WTC11 (cell line): ENCODE data around the gene NNAT. TPM values are rescaled to one million over a fixed set of nuclear protein-coding genes. Genes with fewer than 3 reads are reported as not detected.
"Not testable (repeated sequence)": the region's sequence is repeated elsewhere in the genome, so short reads cannot be mapped to it uniquely, and the experiment has no call there.

Source experiments
- ATAC-seq: fragments of 200-7000 bp; cut with Tn5 transposase; 2 replicates; pipeline ENCODE4 v1.10.0; 2021; ENCODE audit warnings: mild to moderate bottlenecking, moderate library complexity
- CTCF ChIA-PET: fragments of 300-600 bp; sonication (Branson Sonifier 250); formaldehyde crosslinking; loops from one replicate; lab custom pipeline; 2021; ENCODE audit warnings: antibody characterized with exemption; lab: Charles Lee
- POLR2A ChIA-PET: fragments of 350-600 bp; sonication (Branson Sonifier 250); formaldehyde crosslinking; loops from one replicate; lab custom pipeline; 2021; ENCODE audit warnings: antibody characterized with exemption; lab: Charles Lee
- DNase-seq: peaks from one replicate; pipeline ENCODE4 v3.0.0; 2021; ENCODE audit warnings: low spot score
- H3K27ac Mint-ChIP-seq: 2 replicates; pipeline ENCODE4 v1.8.0; 2021; ENCODE audit warnings: mixed read lengths
- H3K27me3 Mint-ChIP-seq: 2 replicates; pipeline ENCODE4 v1.8.0; 2021; ENCODE audit warnings: low read depth, mild to moderate bottlenecking, moderate library complexity, mixed read lengths
- H3K36me3 Mint-ChIP-seq: 2 replicates; pipeline ENCODE4 v1.8.0; 2021; ENCODE audit warnings: mixed read lengths
- H3K4me1 Mint-ChIP-seq: 2 replicates; pipeline ENCODE4 v1.8.0; 2022; ENCODE audit warnings: mixed read lengths
- H3K4me3 Mint-ChIP-seq: 2 replicates; pipeline ENCODE4 v1.8.0; 2021; ENCODE audit warnings: mild to moderate bottlenecking, moderate library complexity, mixed read lengths
- H3K9me3 Mint-ChIP-seq: 2 replicates; pipeline ENCODE4 v1.8.0; 2021; ENCODE audit warnings: mixed read lengths
- E2F5 ChIP-seq: sonication (generic); formaldehyde crosslinking; IDR thresholded peaks from 2 replicates; pipeline ENCODE4 v1.8.1; 2022; ENCODE audit warnings: mild to moderate bottlenecking, moderate library complexity, missing genetic modification reagents
- ELF4 ChIP-seq: sonication (generic); formaldehyde crosslinking; IDR thresholded peaks from 2 replicates; pipeline ENCODE4 v1.8.1; 2022; ENCODE audit warnings: low read depth, mild to moderate bottlenecking, moderate library complexity, missing genetic modification reagents
- ERG ChIP-seq: fragments of 250-450 bp; sonication (Bioruptor Pico); IDR thresholded peaks from 2 replicates; pipeline ENCODE4 v1.8.0; 2021; ENCODE audit warnings: mild to moderate bottlenecking
- FOXJ3 ChIP-seq: sonication (generic); formaldehyde crosslinking; IDR thresholded peaks from 2 replicates; pipeline ENCODE4 v1.9.0; 2021; ENCODE audit warnings: missing genetic modification reagents, mild to moderate bottlenecking, borderline replicate concordance
- GTF2I ChIP-seq: fragments of 250-450 bp; sonication (Bioruptor Pico); conservative IDR thresholded peaks from 2 replicates; pipeline ENCODE4 v1.4.0; 2021; ENCODE audit warnings: mild to moderate bottlenecking
- NFE2L1 ChIP-seq: sonication (generic); formaldehyde crosslinking; IDR thresholded peaks from 2 replicates; pipeline ENCODE4 v1.8.1; 2023; ENCODE audit warnings: missing genetic modification reagents
- NR3C1 ChIP-seq: sonication (generic); formaldehyde crosslinking; conservative IDR thresholded peaks from 2 replicates; pipeline ENCODE4 v1.8.1; 2023; ENCODE audit warnings: low read depth, mild to moderate bottlenecking, missing genetic modification reagents
- PRRX2 ChIP-seq: fragments of 250-450 bp; sonication (Bioruptor Pico); IDR thresholded peaks from 2 replicates; pipeline ENCODE4 v1.8.0; 2021; ENCODE audit warnings: mild to moderate bottlenecking
- SMAD3 ChIP-seq: sonication (generic); formaldehyde crosslinking; IDR thresholded peaks from 2 replicates; pipeline ENCODE4 v1.8.0; 2022; ENCODE audit warnings: missing genetic modification reagents, mild to moderate bottlenecking, borderline replicate concordance
- SOX15 ChIP-seq: fragments of 250-450 bp; sonication (Bioruptor Pico); IDR thresholded peaks from 2 replicates; pipeline ENCODE4 v1.9.0; 2021; ENCODE audit warnings: mild to moderate bottlenecking
- USF1 ChIP-seq: sonication (generic); formaldehyde crosslinking; IDR thresholded peaks from 2 replicates; pipeline ENCODE4 v1.8.0; 2022; ENCODE audit warnings: mild to moderate bottlenecking, missing genetic modification reagents
- ZBTB43 ChIP-seq: sonication (generic); formaldehyde crosslinking; IDR thresholded peaks from 2 replicates; pipeline ENCODE4 v1.8.1; 2023; ENCODE audit warnings: mild to moderate bottlenecking, missing genetic modification reagents
- ZNF121 ChIP-seq: sonication (generic); formaldehyde crosslinking; IDR thresholded peaks from 2 replicates; pipeline ENCODE4 v1.8.0; 2023; ENCODE audit warnings: missing genetic modification reagents
- ZNF232 ChIP-seq: sonication (generic); formaldehyde crosslinking; IDR thresholded peaks from 2 replicates; pipeline ENCODE4 v1.8.0; 2022; ENCODE audit warnings: mild to moderate bottlenecking, missing genetic modification reagents
- total RNA-seq: library from RNA; stranded (reverse); gene quantifications from 3 replicates; pipeline ENCODE4 v1.2.3, GENCODE V29; 2021
- TF ChIP-seq, protein P1 (sequence below): sonication (generic); formaldehyde crosslinking; IDR thresholded peaks from 2 replicates; pipeline ENCODE4 v1.8.0; 2023; ENCODE audit warnings: missing genetic modification reagents, mild to moderate bottlenecking, borderline replicate concordance
- TF ChIP-seq, protein P2 (sequence below): fragments of 200-600 bp; IDR thresholded peaks from 2 replicates; pipeline ENCODE4 v1.8.0; 2022; ENCODE audit warnings: antibody characterized with exemption
- TF ChIP-seq, protein P3 (sequence below): fragments of 250-450 bp; sonication (Bioruptor Pico); IDR thresholded peaks from 2 replicates; pipeline ENCODE4 v1.9.0; 2021; ENCODE audit warnings: mild to moderate bottlenecking

NNAT gene
- total RNA-seq, 1 experiment from 2014 or later = 90.0 TPM

DNA sequence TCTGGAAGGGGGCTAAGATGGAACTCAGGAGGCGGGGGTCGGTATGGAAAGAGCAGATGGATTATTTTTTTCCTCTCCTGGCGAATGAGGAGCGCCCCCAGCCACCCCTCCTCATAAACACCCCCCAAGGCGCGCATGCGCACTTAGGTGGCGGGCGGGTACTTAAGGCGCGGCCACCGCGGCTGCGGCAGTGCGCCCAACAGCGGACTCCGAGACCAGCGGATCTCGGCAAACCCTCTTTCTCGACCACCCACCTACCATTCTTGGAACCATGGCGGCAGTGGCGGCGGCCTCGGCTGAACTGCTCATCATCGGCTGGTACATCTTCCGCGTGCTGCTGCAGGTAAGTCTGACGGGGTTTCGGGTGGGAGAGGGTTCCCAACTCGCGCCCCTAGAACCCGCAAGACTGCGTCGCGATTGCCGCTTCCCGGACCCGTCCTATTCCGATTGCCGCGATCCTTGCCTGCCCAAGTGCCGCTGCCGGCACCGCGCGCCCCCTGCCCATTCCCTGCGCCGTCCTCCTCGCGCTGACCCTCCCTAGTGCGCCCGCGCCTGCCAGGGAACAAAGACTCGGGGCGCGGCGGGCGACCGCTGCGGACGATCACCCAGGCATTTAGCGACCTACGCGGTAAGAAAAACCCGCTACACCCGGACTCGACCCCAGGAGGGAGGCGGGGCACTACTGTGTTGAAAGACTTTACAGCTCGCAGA lies at the start of gene NNAT (continued):
- TF ChIP-seq, protein P1, sequence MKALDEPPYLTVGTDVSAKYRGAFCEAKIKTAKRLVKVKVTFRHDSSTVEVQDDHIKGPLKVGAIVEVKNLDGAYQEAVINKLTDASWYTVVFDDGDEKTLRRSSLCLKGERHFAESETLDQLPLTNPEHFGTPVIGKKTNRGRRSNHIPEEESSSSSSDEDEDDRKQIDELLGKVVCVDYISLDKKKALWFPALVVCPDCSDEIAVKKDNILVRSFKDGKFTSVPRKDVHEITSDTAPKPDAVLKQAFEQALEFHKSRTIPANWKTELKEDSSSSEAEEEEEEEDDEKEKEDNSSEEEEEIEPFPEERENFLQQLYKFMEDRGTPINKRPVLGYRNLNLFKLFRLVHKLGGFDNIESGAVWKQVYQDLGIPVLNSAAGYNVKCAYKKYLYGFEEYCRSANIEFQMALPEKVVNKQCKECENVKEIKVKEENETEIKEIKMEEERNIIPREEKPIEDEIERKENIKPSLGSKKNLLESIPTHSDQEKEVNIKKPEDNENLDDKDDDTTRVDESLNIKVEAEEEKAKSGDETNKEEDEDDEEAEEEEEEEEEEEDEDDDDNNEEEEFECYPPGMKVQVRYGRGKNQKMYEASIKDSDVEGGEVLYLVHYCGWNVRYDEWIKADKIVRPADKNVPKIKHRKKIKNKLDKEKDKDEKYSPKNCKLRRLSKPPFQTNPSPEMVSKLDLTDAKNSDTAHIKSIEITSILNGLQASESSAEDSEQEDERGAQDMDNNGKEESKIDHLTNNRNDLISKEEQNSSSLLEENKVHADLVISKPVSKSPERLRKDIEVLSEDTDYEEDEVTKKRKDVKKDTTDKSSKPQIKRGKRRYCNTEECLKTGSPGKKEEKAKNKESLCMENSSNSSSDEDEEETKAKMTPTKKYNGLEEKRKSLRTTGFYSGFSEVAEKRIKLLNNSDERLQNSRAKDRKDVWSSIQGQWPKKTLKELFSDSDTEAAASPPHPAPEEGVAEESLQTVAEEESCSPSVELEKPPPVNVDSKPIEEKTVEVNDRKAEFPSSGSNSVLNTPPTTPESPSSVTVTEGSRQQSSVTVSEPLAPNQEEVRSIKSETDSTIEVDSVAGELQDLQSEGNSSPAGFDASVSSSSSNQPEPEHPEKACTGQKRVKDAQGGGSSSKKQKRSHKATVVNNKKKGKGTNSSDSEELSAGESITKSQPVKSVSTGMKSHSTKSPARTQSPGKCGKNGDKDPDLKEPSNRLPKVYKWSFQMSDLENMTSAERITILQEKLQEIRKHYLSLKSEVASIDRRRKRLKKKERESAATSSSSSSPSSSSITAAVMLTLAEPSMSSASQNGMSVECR (CRISPR knock-in tag) = 0 out of 2 replicates have a peak, but pooled peaks have one; percentile 50

GRCh38 chr20:37471741-37472235 lies 49.3 kb upstream of the NNAT start:
- Mint-ChIP-seq H3K9me3 (peaks cover 7% of the 10 kb centered on the region; the same call in 1 of the 2 replicates), H3K36me3 (no peaks in the 10 kb centered on the region), H3K27ac (0 out of 2 replicates have a peak overlapping the region, but pooled peaks have one; percentile 7), H3K4me1 (no peaks in the 10 kb centered on the region), H3K27me3 (no peaks in the 10 kb centered on the region), H3K4me3 (no peak overlapping the region)
- POLR2A ChIA-PET = no interaction called here
- ATAC-seq = no peak
- no peak for TF ChIP-seq ELF4 (CRISPR knock-in tag)
- TF ChIP-seq SOX15 (CRISPR knock-in tag) = no peak
- no peak for TF ChIP-seq E2F5 (CRISPR knock-in tag)
- TF ChIP-seq, protein P2, sequence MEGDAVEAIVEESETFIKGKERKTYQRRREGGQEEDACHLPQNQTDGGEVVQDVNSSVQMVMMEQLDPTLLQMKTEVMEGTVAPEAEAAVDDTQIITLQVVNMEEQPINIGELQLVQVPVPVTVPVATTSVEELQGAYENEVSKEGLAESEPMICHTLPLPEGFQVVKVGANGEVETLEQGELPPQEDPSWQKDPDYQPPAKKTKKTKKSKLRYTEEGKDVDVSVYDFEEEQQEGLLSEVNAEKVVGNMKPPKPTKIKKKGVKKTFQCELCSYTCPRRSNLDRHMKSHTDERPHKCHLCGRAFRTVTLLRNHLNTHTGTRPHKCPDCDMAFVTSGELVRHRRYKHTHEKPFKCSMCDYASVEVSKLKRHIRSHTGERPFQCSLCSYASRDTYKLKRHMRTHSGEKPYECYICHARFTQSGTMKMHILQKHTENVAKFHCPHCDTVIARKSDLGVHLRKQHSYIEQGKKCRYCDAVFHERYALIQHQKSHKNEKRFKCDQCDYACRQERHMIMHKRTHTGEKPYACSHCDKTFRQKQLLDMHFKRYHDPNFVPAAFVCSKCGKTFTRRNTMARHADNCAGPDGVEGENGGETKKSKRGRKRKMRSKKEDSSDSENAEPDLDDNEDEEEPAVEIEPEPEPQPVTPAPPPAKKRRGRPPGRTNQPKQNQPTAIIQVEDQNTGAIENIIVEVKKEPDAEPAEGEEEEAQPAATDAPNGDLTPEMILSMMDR = no peak
- CTCF ChIA-PET = interaction anchor here (0.6 to 1.0 kb wide), 2 partner anchors 80 to 1009 kb away, joined by 3 read pairs; no protein-coding TSS in a partner anchor
- DNase-seq = no peak

GRCh38 chr20:37472435-37472834 lies 48.6 kb upstream of the NNAT start:
- CTCF ChIA-PET = interaction anchor here (0.6 kb wide), 1 partner anchor 1008 kb away, joined by 3 read pairs; no protein-coding TSS in a partner anchor
- TF ChIP-seq GTF2I (peak; percentile 69), ZNF121 (CRISPR knock-in tag) (0 out of 2 replicates have a peak, but pooled peaks have one; percentile 50)
- POLR2A ChIA-PET = not testable (repeated sequence)

DNA sequence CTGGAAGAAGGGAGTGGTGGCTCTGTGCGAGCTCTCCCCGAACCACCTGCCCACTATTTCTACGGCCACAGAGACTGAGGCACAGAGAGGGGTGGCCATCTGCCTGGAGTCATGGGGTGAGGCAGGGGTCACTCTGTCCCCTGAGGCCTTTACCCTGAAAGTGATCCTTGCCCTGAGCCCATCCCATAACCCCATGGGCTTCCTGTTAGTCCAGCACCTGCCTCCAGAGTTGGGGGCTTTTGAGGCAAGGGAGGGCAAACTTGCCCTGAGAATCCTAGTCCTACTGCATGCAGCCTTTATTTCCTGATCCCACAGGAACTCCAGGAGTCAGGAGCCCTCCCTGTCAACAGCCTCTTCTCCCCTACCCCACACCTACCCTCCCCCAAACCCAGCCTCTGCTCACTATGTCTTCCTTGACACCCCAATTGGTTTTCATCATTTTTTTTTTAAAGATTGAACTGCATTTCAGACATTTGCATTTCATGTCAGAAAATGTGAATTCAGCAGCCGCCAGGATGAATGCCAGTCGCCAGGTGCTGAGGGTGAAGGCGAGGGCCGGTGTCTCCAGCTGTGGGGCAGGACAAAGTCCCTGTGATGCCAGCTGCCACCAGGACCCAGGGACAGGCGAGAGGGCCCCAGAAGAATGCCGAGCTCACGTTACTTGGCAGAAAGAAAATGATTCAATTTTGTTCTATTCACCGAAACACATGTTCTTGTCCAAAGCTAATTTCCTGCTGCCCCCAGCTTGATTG lies 47.6 kb upstream of the NNAT start:
- Mint-ChIP-seq H3K27me3 (no peaks in the 10 kb centered on the region), H3K36me3 (no peaks in the 10 kb centered on the region), H3K27ac (no peak overlapping the region), H3K4me1 (no peaks in the 10 kb centered on the region), H3K4me3 (no peak overlapping the region), H3K9me3 (peaks cover 7% of the 10 kb centered on the region; the same call in 1 of the 2 replicates)
- CTCF ChIA-PET = no interaction called here
- POLR2A ChIA-PET = no interaction called here
- ATAC-seq (no peak), DNase-seq (no peak)
- TF ChIP-seq ZNF232 (CRISPR knock-in tag) (no peak), SMAD3 (no peak), NFE2L1 (CRISPR knock-in tag) (no peak), FOXJ3 (CRISPR knock-in tag) (no peak), NR3C1 (CRISPR knock-in tag) (no peak), ZBTB43 (no peak), ERG (CRISPR knock-in tag) (no peak), PRRX2 (no peak), USF1 (no peak)
- TF ChIP-seq, protein P3, sequence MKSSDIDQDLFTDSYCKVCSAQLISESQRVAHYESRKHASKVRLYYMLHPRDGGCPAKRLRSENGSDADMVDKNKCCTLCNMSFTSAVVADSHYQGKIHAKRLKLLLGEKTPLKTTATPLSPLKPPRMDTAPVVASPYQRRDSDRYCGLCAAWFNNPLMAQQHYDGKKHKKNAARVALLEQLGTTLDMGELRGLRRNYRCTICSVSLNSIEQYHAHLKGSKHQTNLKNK = no peak

More at GRCh38 chr20:37472435-37472834, 48.6 kb upstream of the NNAT start:
- not testable (repeated sequence) for H3K27me3 Mint-ChIP-seq, ATAC-seq, H3K27ac Mint-ChIP-seq, H3K4me1 Mint-ChIP-seq, DNase-seq, H3K4me3 Mint-ChIP-seq, H3K36me3 Mint-ChIP-seq, H3K9me3 Mint-ChIP-seq
